ENCODE data around the gene TACO1. TPM values are rescaled to one million over a fixed set of nuclear protein-coding genes. Genes with fewer than 3 reads are reported as not detected.
A peak's percentile ranks its signal among the peaks of the same experiment; 100 is the strongest.

Gene TACO1
- total and polyA plus RNA-seq, 9 of the 15 experiments (the other 6 are each of a cell fraction or from before 2014, with no cell fraction given), result 10.3 to 41.6 (median 30.9) TPM

- TF ChIP-seq, protein P1, sequence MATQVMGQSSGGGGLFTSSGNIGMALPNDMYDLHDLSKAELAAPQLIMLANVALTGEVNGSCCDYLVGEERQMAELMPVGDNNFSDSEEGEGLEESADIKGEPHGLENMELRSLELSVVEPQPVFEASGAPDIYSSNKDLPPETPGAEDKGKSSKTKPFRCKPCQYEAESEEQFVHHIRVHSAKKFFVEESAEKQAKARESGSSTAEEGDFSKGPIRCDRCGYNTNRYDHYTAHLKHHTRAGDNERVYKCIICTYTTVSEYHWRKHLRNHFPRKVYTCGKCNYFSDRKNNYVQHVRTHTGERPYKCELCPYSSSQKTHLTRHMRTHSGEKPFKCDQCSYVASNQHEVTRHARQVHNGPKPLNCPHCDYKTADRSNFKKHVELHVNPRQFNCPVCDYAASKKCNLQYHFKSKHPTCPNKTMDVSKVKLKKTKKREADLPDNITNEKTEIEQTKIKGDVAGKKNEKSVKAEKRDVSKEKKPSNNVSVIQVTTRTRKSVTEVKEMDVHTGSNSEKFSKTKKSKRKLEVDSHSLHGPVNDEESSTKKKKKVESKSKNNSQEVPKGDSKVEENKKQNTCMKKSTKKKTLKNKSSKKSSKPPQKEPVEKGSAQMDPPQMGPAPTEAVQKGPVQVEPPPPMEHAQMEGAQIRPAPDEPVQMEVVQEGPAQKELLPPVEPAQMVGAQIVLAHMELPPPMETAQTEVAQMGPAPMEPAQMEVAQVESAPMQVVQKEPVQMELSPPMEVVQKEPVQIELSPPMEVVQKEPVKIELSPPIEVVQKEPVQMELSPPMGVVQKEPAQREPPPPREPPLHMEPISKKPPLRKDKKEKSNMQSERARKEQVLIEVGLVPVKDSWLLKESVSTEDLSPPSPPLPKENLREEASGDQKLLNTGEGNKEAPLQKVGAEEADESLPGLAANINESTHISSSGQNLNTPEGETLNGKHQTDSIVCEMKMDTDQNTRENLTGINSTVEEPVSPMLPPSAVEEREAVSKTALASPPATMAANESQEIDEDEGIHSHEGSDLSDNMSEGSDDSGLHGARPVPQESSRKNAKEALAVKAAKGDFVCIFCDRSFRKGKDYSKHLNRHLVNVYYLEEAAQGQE (IDR thresholded peaks at IDR 0.05; ENCODE audit: borderline replicate concordance), result no peak; the same call in 1 of the 2 replicates
- TF ChIP-seq, protein P1 (CRISPR knock-in tag; IDR thresholded peaks at IDR 0.05; ENCODE audit: low read depth), result peak; percentile 86
- TF ChIP-seq ZNF507 (tag; conservative IDR thresholded peaks at IDR 0.05), result no peak
- TF ChIP-seq, protein P2, sequence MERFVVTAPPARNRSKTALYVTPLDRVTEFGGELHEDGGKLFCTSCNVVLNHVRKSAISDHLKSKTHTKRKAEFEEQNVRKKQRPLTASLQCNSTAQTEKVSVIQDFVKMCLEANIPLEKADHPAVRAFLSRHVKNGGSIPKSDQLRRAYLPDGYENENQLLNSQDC (CRISPR knock-in tag; IDR thresholded peaks at IDR 0.05), result peak; percentile 93
- TF ChIP-seq MEF2D (tag; conservative IDR thresholded peaks at IDR 0.05; ENCODE audit: low read depth), result no peak
- TF ChIP-seq XRCC5 (IDR thresholded peaks at IDR 0.05; ENCODE audit: low read depth, low read length), result peak; percentile 98
- no peak; the same call in 1 of the 2 replicates for TF ChIP-seq TARDBP (IDR thresholded peaks at IDR 0.05)
- TF ChIP-seq ELF2 (CRISPR knock-in tag; IDR thresholded peaks at IDR 0.05), result peak; percentile 79
- TF ChIP-seq, protein P3, sequence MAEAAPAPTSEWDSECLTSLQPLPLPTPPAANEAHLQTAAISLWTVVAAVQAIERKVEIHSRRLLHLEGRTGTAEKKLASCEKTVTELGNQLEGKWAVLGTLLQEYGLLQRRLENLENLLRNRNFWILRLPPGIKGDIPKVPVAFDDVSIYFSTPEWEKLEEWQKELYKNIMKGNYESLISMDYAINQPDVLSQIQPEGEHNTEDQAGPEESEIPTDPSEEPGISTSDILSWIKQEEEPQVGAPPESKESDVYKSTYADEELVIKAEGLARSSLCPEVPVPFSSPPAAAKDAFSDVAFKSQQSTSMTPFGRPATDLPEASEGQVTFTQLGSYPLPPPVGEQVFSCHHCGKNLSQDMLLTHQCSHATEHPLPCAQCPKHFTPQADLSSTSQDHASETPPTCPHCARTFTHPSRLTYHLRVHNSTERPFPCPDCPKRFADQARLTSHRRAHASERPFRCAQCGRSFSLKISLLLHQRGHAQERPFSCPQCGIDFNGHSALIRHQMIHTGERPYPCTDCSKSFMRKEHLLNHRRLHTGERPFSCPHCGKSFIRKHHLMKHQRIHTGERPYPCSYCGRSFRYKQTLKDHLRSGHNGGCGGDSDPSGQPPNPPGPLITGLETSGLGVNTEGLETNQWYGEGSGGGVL (CRISPR knock-in tag; IDR thresholded peaks at IDR 0.05), result no peak
- TF ChIP-seq TRIM25 (IDR thresholded peaks at IDR 0.05; ENCODE audit: borderline replicate concordance), result no peak
- TF ChIP-seq POLR2B (IDR thresholded peaks at IDR 0.05; ENCODE audit: low read depth, partially characterized antibody), result peak; percentile 68
- peak; percentile 88 for TF ChIP-seq ZBED1 (IDR thresholded peaks at IDR 0.05)
- TF ChIP-seq, protein P4, sequence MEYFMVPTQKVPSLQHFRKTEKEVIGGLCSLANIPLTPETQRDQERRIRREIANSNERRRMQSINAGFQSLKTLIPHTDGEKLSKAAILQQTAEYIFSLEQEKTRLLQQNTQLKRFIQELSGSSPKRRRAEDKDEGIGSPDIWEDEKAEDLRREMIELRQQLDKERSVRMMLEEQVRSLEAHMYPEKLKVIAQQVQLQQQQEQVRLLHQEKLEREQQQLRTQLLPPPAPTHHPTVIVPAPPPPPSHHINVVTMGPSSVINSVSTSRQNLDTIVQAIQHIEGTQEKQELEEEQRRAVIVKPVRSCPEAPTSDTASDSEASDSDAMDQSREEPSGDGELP (CRISPR knock-in tag; IDR thresholded peaks at IDR 0.05; ENCODE audit: borderline replicate concordance), result peak; percentile 76; the same call in 1 of the 2 replicates
Measured at GRCh38 chr17:63600569-63601438, at the start of gene TACO1 (continued).

All from K562 (cell line).